ENCODE results near the gene BTBD17. TPM values are rescaled to one million over a fixed set of nuclear protein-coding genes. Genes with fewer than 3 reads are reported as not detected.

BTBD17 gene
- total RNA-seq, 1 donor from 2014 or later = not detected

DNA sequence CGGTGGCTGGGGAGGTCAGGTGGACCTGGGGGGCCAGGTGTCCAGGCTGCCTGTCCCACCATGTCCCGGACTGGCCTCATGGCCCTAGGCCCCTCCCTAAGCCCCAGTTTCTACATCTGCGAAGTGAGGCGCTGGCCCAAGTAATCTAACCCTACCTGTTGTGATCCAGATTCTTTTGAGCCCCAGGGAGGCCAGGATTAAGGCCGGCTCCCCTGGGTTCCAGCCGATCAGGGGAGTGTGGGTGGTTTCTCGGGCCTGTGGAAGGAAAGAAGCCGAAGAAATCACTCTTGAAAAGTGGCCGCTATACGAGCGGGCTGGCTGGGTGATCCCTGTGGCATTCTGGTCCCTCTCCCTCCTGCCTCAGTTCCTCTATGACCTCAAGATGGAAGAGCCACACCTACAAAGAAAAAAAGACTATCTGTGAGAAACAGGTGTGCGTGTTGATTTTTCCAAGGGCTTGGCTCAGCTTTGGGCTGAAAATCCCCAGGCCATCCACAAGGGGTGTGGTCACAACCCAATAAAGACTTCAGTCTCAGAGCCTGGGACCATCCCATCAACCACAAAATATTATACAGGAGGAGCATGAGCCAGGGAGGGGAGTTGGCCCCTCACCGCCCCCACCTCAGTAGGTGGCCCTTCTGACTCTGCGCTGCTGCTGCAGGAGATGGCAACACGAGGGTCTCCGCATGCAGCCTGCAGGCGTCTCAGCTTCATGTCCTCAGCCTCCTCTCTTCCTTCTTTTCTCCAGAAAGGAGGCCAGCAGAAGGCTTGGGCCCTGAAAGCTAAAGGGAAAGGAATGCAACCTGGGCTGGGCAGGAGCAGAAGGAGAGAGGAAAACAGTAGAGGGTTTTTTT lies 25.9 kb upstream of the BTBD17 start:
- DNase-seq (ENCODE audit: extremely low read depth, low read depth, low spot score) = no peak

DNA sequence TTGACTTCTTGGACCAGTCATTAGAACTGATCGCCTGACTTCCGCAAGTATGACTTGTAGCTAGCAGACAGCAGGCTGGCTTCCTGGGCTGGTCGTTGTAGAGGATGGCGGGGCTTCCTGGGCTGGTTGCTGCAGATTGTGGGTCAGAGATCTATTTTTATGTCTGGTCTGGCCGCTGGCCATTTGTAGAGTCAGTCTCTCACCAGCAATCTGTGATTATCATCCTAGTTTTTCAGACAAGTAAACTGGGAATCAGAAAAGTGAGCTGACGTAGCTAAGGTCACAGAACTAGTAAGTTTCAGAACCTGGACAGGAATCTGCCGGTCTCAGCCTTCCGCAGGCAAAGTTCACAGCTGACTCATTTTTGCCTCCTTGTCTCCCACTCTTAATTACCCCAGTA lies 24.7 kb upstream of the BTBD17 start:
- DNase-seq (ENCODE audit: extremely low read depth, low read depth, low spot score) = no peak

DNA sequence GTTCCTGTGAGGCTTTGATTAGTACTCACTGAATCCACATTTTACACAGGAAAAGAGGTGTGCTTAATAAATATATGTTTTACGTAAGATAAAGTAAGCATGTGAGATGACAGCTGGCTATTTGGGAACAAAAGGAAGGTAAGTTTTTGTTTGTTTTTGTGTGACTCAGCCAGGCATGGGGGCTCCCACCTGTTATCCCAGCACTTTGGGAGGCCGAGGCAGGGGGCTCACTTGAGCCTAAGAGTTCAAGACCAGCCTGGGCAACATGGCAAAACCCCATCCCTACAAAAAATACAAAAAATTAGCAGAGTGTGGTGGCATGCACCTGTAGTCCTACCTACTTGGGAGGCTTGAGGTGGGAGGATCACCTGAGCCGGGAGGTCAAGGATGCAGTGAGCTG lies 23.5 kb upstream of the BTBD17 start:
- no peak for DNase-seq (ENCODE audit: extremely low read depth, low read depth, low spot score)

DNA sequence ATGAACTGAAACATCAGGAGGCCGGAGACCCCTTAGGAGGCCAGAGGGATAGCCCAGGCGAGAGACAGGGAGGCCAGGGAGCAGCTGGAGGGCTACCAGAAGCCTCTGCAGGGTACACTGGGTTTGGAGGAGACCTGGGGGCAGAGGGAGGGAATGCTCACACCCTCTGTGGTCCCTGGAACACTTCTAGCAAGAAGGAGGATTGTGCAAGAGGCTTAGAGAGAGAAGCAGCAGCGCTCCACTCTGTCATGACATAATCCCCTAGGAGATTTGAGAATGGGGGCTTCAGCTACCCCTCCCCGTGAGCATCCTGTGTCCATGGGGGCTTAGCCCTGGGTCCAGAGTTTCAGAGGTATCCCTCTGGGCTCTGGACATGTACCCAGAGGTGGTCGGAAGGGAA lies 21.5 kb upstream of the BTBD17 start:
- no peak for DNase-seq (ENCODE audit: extremely low read depth, low read depth, low spot score)

DNA sequence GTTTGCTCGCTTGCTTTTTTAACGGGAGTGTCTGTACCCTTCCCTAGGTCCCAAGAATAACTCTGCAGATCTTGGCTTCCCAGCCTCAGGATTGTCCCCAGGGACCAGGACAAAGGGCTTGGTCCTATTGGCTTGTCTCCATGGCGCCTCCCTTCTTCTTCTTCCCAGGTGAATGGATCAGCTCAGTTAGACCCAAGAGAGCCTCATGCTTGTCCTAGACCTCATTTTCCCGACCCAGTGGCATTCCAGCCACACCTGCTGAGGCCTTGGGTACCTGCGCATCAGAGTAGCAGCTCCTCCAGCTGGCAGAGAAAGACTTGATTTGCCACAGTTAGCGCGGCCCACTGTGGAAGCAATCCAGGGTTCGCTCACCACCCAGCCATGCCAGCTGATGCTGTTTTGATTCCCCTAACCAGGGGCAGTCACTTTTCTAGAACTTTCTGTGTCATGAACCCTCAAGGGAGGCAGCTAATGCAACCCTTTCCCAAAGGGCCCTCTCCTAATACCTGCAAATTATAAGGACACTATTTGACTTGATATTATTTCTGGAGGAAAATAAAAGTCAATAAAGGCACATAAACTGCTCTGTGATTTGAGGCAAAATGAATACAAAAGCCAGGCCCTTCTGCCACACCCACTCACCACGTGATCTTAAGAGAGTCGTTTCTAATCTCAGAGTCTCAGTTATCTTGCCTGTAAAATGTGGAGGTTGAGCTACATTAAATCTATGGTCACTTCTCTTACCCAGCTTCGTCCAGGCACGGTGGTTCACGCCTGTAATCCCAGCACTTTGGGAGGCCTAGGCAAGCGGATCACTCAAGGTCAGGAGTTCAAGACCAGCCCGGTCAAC lies 19.5 kb upstream of the BTBD17 start:
- no peak for DNase-seq (ENCODE audit: extremely low read depth, low read depth, low spot score)

DNA sequence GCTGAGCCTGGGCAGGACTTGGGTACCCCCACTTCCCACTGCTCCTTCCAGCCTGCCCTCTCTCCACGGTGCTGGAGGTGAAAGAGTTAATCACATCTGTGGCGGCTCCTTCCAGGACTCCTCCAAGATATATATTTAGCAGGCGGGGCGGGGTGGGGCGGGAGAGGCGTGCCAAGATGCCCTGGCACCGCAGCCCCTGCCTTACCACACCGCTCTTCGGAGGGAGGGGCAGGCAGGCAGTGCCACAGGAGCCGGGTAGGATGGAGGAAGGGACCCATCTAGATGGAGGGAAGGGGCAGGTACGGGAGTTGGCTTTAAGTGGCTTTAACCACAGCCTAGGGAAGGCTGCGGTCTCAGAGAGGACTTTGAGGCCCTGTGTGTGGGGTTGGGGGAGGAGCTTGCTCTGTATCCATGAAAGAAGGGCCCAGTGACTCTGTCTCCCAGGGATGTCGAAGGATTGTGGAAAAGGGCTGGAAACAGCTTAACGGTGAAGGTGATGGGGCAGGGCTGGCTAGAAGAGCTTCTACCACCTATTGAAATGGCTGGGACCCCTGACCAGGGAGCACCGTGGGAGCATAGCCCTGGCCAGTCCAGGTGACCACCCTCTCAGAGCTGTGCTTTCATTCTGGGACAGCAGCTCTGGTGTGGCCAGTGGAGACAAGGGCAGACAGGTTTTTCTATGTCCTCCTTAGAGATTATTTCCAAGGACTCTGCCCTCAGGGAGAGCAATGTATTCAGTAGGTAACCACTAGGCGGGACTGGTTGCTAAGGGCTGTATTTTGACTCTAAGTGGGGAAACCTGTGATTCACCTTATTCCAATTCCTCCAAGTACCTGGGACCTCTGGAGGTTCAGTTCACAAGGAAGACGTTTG lies 18.7 kb upstream of the BTBD17 start:
- no peak for DNase-seq (ENCODE audit: extremely low read depth, low read depth, low spot score)

DNA sequence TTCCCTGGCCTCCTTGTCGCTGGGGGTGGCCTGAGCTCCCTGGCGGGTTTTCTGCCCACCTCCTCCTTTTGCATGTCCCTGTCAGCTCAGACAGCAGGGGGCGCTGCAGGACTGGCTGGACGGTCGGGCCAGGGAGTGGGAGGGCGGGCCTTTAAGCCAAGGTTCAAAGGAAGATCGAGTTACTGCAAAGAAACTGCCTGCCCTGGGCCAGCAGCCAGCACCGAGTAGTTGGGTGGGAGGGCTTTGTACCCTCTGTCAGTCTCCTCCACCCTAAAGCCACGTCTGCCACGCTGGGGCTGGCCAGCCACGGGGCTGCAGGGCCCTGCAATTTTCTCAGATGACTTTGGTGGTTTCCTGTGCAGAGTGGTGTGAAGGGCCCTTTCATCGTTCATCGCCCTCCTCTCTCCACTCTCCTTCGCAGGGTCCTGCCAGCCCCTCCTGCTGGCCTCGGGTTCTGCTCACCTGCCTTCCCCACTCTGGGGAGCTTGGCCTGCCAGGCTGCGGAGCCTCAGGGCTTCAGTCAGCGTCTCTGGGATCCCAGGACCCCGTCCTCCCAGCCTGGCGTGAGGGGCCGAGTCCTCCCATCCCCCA lies 17.9 kb upstream of the BTBD17 start:
- no peak for DNase-seq (ENCODE audit: extremely low read depth, low read depth, low spot score)

DNA sequence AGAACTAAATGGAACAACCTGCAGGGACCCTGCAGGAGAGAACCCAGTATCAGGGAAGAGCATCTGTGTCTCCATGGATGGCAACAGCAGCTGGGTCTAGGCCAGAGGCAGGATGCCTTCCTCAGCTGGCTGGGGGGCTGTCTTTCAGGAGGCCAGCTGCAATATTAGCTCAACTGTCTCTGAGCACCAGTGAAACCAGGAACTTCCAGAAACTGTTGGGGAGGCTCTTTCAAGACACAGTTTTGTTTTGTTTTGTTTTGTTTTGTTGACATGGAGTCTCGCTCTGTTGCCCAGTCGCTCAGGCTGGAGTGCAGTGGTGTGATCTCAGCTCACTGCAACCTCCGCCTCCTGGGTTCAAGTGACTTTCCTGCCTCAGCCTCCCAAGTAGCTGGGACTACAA lies 13.2 kb upstream of the BTBD17 start:
- no peak for DNase-seq (ENCODE audit: extremely low read depth, low read depth, low spot score)

DNA sequence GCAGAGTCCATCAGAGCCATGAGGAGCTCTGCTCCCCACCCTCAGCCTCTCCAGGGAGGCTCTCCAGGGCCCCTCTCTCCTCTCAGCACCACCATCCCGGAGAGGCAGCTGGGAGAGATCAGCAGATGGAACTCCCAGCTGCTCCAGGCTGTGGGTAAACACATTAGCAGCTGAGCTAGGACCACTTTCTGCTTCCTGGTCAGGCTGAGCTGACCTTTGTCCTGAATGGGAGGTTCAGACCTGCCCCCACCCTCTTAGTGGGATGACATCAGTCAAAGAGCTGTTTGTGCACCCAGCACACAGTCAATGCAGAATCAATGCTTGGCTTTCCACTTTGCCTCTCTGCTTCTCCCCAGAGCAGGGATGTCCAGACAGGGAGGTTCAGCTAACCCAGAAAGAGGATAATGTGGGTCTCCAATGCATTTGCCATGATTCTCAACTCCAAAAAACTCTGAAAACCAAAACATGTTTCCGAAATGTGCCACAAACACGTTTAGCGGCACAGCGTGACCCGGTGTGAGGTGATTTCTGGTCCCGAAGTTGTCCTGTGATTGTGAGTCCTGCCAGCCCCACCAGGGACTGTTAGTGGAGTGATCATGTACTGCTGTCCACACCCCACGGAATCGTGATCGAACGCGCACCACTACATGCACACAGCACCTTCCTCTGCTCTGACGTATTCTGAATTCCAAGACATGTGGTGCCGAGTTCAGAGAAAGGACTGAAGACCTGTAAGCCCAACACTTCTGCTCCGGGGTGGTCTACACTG lies 12.4 kb upstream of the BTBD17 start:
- DNase-seq (ENCODE audit: extremely low read depth, low read depth, low spot score) = no peak

DNA sequence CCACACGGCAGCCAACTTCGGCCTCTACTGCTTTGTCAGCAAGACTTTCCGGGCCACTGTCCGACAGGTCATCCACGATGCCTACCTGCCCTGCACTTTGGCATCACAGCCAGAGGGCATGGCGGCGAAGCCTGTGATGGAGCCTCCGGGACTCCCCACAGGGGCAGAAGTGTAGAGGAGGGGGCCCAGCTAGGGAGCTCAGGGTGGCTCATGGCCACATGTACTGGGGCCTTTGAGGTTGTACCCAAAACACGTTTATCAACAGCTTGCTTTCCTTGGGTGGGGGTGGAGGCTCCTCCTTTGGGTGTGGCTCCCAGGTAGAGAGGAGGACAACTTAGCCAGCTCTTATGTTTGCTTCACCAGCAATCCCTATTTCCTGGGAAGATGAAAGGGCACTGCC lies 10.8 kb upstream of the BTBD17 start:
- no peak for DNase-seq (ENCODE audit: extremely low read depth, low read depth, low spot score)

DNA sequence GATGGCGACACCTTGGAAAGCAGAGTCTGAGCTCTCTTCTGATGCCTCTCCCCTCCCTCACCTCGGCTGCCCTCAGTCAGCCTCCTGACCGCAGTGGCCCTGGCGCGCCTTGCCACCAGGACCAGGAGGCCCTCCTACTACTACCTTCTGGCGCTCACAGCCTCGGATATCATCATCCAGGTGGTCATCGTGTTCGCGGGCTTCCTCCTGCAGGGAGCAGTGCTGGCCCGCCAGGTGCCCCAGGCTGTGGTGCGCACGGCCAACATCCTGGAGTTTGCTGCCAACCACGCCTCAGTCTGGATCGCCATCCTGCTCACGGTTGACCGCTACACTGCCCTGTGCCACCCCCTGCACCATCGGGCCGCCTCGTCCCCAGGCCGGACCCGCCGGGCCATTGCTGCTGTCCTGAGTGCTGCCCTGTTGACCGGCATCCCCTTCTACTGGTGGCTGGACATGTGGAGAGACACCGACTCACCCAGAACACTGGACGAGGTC lies 10.0 kb upstream of the BTBD17 start:
- no peak for DNase-seq (ENCODE audit: extremely low read depth, low read depth, low spot score)

DNA sequence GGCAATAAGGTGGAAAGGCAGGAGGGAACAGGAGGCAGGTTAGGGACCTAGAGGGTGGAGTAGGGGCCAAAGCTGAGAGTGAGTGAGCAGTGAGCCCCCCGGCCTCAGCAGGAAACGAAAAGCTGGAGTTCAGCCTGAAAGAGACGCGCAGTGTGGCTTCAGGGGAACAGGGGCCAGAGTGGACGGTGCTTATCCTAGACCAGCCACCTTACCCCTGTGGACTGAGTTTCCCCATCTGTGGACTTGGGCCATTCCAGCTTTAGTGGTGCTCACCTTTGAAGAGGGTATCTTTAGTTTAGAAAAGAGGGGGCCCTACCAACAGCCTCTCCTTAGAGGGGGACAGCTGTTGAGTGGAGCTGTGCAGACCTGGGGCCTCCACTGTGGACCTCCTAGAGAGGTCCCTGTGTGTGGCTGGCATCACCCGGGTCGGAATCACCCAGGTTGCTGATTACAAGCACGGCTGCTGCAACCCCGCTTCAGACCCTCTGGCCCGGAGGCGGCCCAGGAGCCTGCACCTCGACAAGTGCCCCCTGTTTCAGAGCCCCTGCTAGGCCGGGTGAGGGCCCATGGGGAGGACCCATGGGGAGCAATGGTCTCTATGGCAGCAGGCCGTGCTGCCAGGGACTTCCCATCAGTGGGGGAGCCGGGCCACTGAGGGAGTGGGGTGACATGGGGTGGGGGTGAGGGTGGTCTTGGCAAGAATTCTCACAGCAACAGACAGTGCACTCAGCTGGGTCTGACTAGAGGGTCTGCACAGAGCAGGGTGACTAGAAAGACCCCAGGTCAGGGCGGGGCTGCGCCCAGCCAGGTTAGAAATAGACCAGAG lies 8.2 kb upstream of the BTBD17 start:
- DNase-seq (ENCODE audit: extremely low read depth, low read depth, low spot score) = no peak

DNA sequence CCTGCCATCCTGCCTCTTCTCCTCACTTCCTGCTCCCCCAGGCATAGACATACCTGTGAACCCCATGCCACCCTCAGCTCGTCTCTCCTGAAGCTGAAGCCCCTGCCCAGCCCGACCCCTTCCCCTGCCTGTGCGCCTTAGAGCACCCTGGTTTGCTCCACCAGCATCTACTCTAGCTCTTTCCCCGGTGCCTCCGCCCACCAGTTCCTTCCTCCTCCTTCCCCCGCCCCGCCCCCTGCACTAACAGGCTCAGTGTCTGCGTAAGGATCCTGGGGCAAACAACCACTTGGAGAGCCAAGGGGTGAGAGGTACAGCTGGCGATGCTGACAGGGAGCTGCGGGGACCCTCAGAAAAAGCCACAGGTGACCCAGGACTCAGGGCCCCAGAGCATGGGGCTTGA lies 7.6 kb upstream of the BTBD17 start:
- no peak for DNase-seq (ENCODE audit: extremely low read depth, low read depth, low spot score)

DNA sequence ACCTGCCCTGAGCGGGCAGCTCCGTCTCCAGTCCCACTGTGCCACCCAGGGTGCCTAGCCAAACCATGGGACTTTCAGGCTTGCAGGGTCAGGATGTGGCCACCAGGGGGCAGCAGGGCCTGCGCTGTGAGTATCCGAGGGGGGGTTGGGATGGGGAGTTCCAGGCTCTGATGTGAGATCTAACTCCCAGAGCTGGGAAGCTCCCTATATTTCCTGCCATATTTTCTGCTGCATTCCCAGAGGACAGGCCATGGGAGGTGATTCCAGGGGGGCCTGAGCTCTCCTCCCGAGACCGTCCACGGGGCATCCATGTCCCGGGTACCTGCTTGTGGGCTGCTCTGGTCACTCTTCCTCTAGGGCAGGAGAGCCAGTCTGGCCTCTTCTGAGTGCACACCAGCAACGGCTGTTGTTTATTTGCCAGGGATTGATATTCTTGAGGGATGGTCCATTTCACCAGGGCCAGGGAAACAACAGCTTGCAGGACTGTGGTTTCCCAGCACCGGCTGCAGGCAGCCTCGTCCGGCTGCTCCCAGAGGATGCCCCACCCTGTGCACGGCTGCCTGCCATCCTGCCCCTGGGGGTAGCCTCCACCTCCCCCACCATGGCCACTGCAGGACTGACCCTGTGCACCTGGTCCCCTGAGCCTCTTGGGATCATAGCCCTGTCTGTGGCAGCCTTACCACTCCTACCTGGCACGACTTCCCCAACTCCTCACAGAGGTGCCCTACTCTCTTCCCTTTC lies 6.8 kb upstream of the BTBD17 start:
- DNase-seq (ENCODE audit: extremely low read depth, low read depth, low spot score) = no peak

DNA sequence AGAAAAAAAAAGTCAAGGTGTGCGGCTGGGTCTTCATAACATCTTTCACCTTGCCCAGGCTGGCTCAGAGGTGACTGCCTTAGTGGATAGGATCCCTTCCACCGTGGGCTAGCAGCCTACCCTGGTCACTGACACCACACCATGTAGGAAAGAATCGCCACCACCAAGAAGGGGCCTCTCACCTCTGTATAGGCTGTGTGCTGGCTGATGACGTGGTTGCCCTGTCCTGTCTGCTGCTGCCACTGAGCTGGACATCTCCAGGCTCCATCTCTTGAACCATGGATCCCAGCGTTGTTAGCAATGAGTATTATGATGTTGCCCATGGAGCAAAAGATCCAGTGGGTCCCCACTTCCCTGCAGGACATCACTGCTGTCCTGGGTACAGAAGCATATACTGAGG lies 5.5 kb upstream of the BTBD17 start, which contains the start of gene GPR142:
GPR142 (plus strand) TSS at position 301 of the 400 bp plus-strand sequence. CDS start 2,035 bp downstream, outside the sequence.
- no peak for DNase-seq (ENCODE audit: extremely low read depth, low read depth, low spot score)

DNA sequence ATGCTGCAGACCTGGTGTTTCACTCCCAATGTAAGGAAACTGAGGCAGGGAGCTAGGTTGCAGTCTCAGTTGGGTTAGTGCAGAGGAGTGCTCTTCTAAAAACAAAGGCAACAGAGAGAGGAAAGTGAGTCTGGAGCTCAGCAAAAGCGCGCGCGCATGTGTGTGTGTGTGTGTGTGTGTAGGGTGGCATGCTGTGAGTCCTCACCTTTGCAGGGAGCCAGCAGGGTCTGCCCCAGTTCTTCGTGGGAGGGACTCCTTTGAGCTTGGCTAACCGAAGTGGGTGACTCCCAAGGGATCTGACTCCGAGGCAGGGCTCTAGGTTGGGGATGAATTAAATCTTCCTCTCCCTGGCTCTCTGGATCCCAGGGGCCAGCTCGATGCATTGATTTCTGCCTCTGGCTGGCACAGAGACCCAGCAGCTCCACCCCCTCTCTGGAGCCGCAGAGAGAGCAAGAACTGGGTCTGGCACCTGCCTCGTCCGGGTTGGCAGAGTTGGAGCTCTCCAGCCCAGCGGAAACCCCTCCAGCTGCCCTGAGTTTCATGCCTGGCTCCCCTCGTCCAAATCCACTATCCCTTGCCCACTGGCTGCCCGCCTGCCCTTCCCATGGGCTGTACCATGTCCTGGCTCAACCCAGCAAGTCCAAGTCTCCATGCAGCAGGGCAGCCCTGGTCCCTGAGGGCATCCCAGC lies 1.3 kb upstream of the BTBD17 start:
- DNase-seq (ENCODE audit: extremely low read depth, low read depth, low spot score) = no peak

DNA sequence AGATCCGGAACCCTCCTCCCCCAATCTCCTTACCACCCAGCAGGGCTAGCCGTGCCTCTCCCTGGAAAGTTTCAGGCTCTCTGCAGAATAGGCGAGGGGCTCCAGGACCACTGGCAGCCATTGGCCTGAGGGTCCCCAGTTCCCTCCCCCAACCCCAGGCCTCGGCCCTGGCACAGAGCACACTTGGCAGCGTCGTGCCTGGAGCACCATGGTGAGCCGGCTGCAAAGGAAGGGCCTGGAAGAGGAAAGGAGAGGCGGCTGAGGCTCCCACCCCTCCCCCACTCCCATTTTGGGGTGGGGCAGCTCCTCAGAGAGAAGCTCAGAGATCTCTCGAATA lies 369 bp upstream of the BTBD17 start:
- no peak for DNase-seq (ENCODE audit: extremely low read depth, low read depth, low spot score)

DNA sequence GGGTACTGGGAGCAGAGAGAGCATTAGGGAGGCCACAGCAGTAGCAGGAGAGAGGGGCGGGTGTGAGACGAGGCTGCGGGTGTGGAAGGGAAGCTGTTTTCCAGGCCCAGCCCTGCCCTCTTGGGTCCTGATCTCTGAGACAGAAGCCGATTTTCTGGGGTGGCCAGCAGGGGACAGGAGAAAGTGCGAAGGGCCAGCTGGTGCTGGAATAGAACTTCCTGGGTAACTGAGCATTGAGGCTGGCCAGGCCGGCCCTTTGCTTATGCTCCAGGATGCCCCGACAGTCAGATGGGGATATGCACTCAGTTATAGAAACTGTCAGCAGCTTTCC lies 804 bp downstream of the BTBD17 start:
- DNase-seq (ENCODE audit: extremely low read depth, low read depth, low spot score) = no peak

All from glomerular endothelial cell (primary cell).